Measurements from ENCODE around the gene ARFIP2. TPM values are rescaled to one million over a fixed set of nuclear protein-coding genes. Genes with fewer than 3 reads are reported as not detected.
A peak's percentile ranks its signal among the peaks of the same experiment; 100 is the strongest.

The ARFIP2 gene
- total and polyA plus RNA-seq, 7 donors: 33.9 to 68.0 (median 37.2) TPM

GRCh38 chr11:6452219-6452618 lies 28.9 kb downstream of the ARFIP2 start:
- no peak for DNase-seq
- Histone ChIP-seq H3K4me1 (no peaks in the 10 kb centered on the region), H3K36me3 (peaks cover 44 to 97% (median 58%) of the 10 kb centered on the region in 4 donors), H3K27me3 (no peaks in the 10 kb centered on the region), H3K9me3 (no peaks in the 10 kb centered on the region), H3K4me3 (no peak overlapping the region), H3K27ac (no peak overlapping the region)
- intact Hi-C loops (cut with DNase I): no loop called here
- WGBS, 2 donors: 88 to 90% methylated on average over 3 of the region's 3 CpGs
- TF ChIP-seq EP300 (IDR thresholded peaks at IDR 0.05): no peak
- no peak for TF ChIP-seq POLR2A (IDR thresholded peaks at IDR 0.05)
- TF ChIP-seq POLR2AphosphoS5 (IDR thresholded peaks at IDR 0.05): no peak
- TF ChIP-seq CTCF (IDR thresholded peaks at IDR 0.05): no peak

GRCh38 chr11:6448574-6448973 lies 32.6 kb downstream of the ARFIP2 start:
- TF ChIP-seq POLR2A (IDR thresholded peaks at IDR 0.05) (no peak), EP300 (IDR thresholded peaks at IDR 0.05) (no peak), CTCF (IDR thresholded peaks at IDR 0.05) (no peak), POLR2AphosphoS5 (IDR thresholded peaks at IDR 0.05) (no peak)
- WGBS, 2 donors: 89 to 91% methylated on average over 3 of the region's 3 CpGs
- Histone ChIP-seq H3K27ac (no peak overlapping the region), H3K4me1 (no peaks in the 10 kb centered on the region), H3K27me3 (no peaks in the 10 kb centered on the region), H3K4me3 (no peak overlapping the region), H3K36me3 (peaks cover 26 to 64% (median 30%) of the 10 kb centered on the region in 4 donors), H3K9me3 (no peaks in the 10 kb centered on the region)
- intact Hi-C loops (cut with DNase I): no loop called here
- no peak for DNase-seq

- Histone ChIP-seq H3K27me3 (no peaks in the 10 kb centered on the region), H3K36me3 (peaks cover 0 to 12% (median 0%) of the 10 kb centered on the region in 4 donors), H3K4me3 (no peak overlapping the region), H3K27ac (no peak overlapping the region), H3K4me1 (no peaks in the 10 kb centered on the region), H3K9me3 (no peaks in the 10 kb centered on the region)
- peak; percentile 79 for DNase-seq
- intact Hi-C loops (cut with DNase I): loop anchor here (1.0 kb wide), 1 partner anchor 64 kb away; no protein-coding TSS in a partner anchor
- WGBS, 2 donors: 28 to 29% methylated on average over 5 of the region's 5 CpGs
- TF ChIP-seq EP300 (IDR thresholded peaks at IDR 0.05): no peak
- peak; percentile 58 to 89 (median 76) for TF ChIP-seq CTCF (IDR thresholded peaks at IDR 0.05)
- TF ChIP-seq POLR2AphosphoS5 (IDR thresholded peaks at IDR 0.05): no peak
- TF ChIP-seq POLR2A (IDR thresholded peaks at IDR 0.05): no peak
Observed at GRCh38 chr11:6443269-6444003, 37.7 kb downstream of the ARFIP2 start.

- Histone ChIP-seq H3K27me3 (no peaks in the 10 kb centered on the region), H3K36me3 (peaks cover 0 to 5% (median 0%) of the 10 kb centered on the region in 4 donors), H3K4me3 (no peak overlapping the region), H3K4me1 (no peaks in the 10 kb centered on the region), H3K27ac (no peak overlapping the region), H3K9me3 (no peaks in the 10 kb centered on the region)
- 90 to 96% methylated on average over 4 of the region's 4 CpGs for WGBS, 2 donors
- TF ChIP-seq POLR2A (IDR thresholded peaks at IDR 0.05) (no peak), EP300 (IDR thresholded peaks at IDR 0.05) (no peak), CTCF (IDR thresholded peaks at IDR 0.05) (no peak), POLR2AphosphoS5 (IDR thresholded peaks at IDR 0.05) (no peak)
- DNase-seq: no peak
- intact Hi-C loops (cut with DNase I): no loop called here
Observed at GRCh38 chr11:6442441-6442840, 38.7 kb downstream of the ARFIP2 start.

All from sigmoid colon (tissue), 7 donors.